GM06990 (cell line): ENCODE data around the gene GABRA1.

Source experiments
- DNase-seq: peaks from one replicate; pipeline ENCODE4 v3.0.0-alpha.2; 2011; ENCODE audit not compliant: insufficient read length; ENCODE audit errors: extremely low read depth
- H3K27me3 ChIP-seq: replicated peaks from 2 replicates; pipeline ENCODE4 v1.6.0; 2011; ENCODE audit warnings: low read length; ENCODE audit not compliant: control insufficient read depth, insufficient read depth
- H3K36me3 ChIP-seq: 2 replicates; pipeline ENCODE4 v1.5.1; 2011; ENCODE audit warnings: low read length; ENCODE audit not compliant: control insufficient read depth, insufficient read depth
- H3K4me3 ChIP-seq: replicated peaks from 2 replicates; pipeline ENCODE4 v1.5.1; 2011; ENCODE audit warnings: low read depth, mild to moderate bottlenecking, control low read depth, low read length
- TF ChIP-seq, protein P1 (sequence below): IDR thresholded peaks from 2 replicates; pipeline ENCODE4 v1.5.1; 2011; ENCODE audit warnings: low read length, control low read depth, mild to moderate bottlenecking, inconsistent platforms; ENCODE audit not compliant: insufficient read depth, poor library complexity, severe bottlenecking

GABRA1 gene

GRCh38 chr5:161895514-161895913 lies 47.6 kb downstream of the GABRA1 start:
- TF ChIP-seq, protein P1, sequence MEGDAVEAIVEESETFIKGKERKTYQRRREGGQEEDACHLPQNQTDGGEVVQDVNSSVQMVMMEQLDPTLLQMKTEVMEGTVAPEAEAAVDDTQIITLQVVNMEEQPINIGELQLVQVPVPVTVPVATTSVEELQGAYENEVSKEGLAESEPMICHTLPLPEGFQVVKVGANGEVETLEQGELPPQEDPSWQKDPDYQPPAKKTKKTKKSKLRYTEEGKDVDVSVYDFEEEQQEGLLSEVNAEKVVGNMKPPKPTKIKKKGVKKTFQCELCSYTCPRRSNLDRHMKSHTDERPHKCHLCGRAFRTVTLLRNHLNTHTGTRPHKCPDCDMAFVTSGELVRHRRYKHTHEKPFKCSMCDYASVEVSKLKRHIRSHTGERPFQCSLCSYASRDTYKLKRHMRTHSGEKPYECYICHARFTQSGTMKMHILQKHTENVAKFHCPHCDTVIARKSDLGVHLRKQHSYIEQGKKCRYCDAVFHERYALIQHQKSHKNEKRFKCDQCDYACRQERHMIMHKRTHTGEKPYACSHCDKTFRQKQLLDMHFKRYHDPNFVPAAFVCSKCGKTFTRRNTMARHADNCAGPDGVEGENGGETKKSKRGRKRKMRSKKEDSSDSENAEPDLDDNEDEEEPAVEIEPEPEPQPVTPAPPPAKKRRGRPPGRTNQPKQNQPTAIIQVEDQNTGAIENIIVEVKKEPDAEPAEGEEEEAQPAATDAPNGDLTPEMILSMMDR = no peak
- no peak for DNase-seq
- no peak overlapping the region for H3K4me3 ChIP-seq
- no peaks in the 10 kb centered on the region for H3K27me3 ChIP-seq
- H3K36me3 ChIP-seq = no peaks in the 10 kb centered on the region

DNA sequence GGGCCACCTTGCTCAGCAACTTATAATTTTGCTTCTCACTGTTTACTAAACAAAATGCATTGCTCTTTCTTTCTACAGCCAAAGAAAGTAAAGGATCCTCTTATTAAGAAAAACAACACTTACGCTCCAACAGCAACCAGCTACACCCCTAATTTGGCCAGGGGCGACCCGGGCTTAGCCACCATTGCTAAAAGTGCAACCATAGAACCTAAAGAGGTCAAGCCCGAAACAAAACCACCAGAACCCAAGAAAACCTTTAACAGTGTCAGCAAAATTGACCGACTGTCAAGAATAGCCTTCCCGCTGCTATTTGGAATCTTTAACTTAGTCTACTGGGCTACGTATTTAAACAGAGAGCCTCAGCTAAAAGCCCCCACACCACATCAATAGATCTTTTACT lies 49.1 kb downstream of the GABRA1 start:
- Histone ChIP-seq H3K36me3 (no peaks in the 10 kb centered on the region), H3K27me3 (no peaks in the 10 kb centered on the region), H3K4me3 (no peak overlapping the region)
- TF ChIP-seq, protein P1 = no peak
- DNase-seq = no peak

GRCh38 chr5:161899590-161899989 lies 51.7 kb downstream of the GABRA1 start:
- H3K27me3 ChIP-seq = no peaks in the 10 kb centered on the region
- H3K36me3 ChIP-seq = no peaks in the 10 kb centered on the region
- no peak overlapping the region for H3K4me3 ChIP-seq
- DNase-seq = no peak
- TF ChIP-seq, protein P1 = no peak

DNA sequence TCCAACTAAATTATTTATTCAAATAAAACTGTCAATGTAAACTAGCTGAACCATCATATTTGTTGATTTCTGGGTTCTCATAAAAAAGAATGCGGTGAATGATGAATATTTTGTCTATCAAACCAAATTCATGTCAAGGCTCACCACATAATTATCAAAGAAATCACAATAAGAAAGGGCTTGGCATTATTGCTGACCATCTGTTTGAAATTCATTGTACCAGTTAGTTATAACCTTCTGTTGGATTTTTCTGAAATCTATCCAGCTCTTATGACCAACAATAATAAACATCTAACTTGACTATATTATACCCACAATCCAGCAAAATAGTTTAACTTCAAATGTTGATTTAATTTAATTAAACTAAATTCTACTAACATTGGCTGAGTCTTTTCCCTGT lies 53.1 kb downstream of the GABRA1 start:
- H3K4me3 ChIP-seq = no peak overlapping the region
- DNase-seq = no peak
- no peaks in the 10 kb centered on the region for H3K36me3 ChIP-seq
- H3K27me3 ChIP-seq = no peaks in the 10 kb centered on the region
- TF ChIP-seq, protein P1 = no peak

DNA sequence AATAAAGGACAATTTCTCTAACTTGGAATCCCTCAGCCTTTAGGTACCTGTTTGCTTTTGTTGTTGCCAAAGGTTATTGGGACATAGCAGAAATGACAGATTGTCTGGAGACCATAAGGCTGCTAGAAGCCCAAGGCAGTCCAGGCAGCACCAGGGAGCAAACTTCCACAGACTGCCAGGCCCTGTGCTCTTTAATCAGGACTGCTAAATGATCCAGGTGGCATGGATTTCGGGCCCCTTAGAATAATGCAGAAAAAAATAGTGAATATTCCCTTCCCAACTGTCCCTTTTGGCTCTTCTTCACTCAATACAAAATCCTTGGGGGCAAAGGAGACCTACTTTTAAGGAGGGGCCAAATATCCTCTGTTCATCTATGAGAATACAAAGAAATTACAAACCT lies 73.9 kb downstream of the GABRA1 start:
- TF ChIP-seq, protein P1 = no peak
- H3K36me3 ChIP-seq = no peaks in the 10 kb centered on the region
- H3K27me3 ChIP-seq = no peaks in the 10 kb centered on the region
- H3K4me3 ChIP-seq = no peak overlapping the region
- no peak for DNase-seq

- Histone ChIP-seq H3K36me3 (no peaks in the 10 kb centered on the region), H3K4me3 (no peak overlapping the region), H3K27me3 (no peaks in the 10 kb centered on the region)
- TF ChIP-seq, protein P1 = no peak
- DNase-seq = no peak
These were observed 76.3 kb downstream of the GABRA1 start for GRCh38 chr5:161924270-161924669.
